ENCODE results near the gene MST1.

GRCh38 chr3:49653621-49654020, 35.7 kb downstream of the MST1 start:
- TF ChIP-seq CTCF (IDR thresholded peaks at IDR 0.05) (no peak), POLR2A (IDR thresholded peaks at IDR 0.05) (no peak)
